Measurements from ENCODE around the gene XPC. TPM values are rescaled to one million over a fixed set of nuclear protein-coding genes. Genes with fewer than 3 reads are reported as not detected.

XPC gene
- total and polyA plus RNA-seq, 2 donors (not counting 3 experiments of a cell fraction or from before 2014, with no cell fraction given) = 11.9 to 36.8 TPM

DNA sequence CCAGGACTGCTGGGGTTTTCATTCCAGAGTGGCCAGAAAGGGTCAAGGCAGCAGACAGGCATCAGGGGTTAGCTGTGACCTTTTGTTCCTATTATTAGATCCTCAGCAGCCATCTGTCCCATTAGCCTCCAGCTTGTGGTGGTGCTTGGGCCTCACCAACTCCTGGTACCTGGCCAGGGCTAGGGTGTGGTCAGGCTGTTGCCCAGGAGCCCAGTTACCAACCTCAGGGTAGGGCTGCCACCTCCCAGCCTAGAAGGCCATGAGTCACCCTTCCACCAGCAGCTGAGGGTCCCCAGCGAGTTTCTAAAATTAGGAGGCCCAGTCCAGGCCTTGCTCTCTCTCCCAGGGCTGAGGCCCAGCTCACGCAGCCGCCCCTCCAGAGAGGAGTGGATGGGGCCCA is 41.4 kb downstream of the XPC start:
- no peak for TF ChIP-seq EZH2 (IDR thresholded peaks at IDR 0.05; ENCODE audit: borderline replicate concordance, low read depth, low read length, severe bottlenecking)
- TF ChIP-seq GATA2 (IDR thresholded peaks at IDR 0.05; ENCODE audit: insufficient read depth, insufficient read length, low read depth, low read length) = no peak
- TF ChIP-seq FOS (IDR thresholded peaks at IDR 0.05; ENCODE audit: borderline replicate concordance, insufficient read depth, low read length) = no peak
- TF ChIP-seq JUN (IDR thresholded peaks at IDR 0.05; ENCODE audit: borderline replicate concordance, insufficient read depth, insufficient read length, low read depth) = no peak
- TF ChIP-seq POLR2AphosphoS5 (IDR thresholded peaks at IDR 0.05; ENCODE audit: insufficient read depth, low read depth, low read length) = no peak
- TF ChIP-seq POLR2A (IDR thresholded peaks at IDR 0.05; ENCODE audit: low read depth, low read length) = no peak
- TF ChIP-seq CTCF (IDR thresholded peaks at IDR 0.05; ENCODE audit: extremely low read depth in 1 of 2, insufficient read depth in 1 of 2, low read depth in 1 of 2, low read length in 2 of 2) = no peak
- TF ChIP-seq, protein P1, sequence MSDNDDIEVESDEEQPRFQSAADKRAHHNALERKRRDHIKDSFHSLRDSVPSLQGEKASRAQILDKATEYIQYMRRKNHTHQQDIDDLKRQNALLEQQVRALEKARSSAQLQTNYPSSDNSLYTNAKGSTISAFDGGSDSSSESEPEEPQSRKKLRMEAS (IDR thresholded peaks at IDR 0.05; ENCODE audit: insufficient read depth, insufficient read length) = no peak
- no peak for TF ChIP-seq MYC (IDR thresholded peaks at IDR 0.05; ENCODE audit: low read depth, low read length)
- no peaks in the 10 kb centered on the region for H4K20me1 ChIP-seq (replicated peaks; ENCODE audit: control insufficient read depth, extremely low read depth, insufficient read depth, low read length)
- intact Hi-C loops (cut with micrococcal nuclease) = no loop called here

More for the DNA sequence above, 41.4 kb downstream of the XPC start:
- no TSS peak for BruUV-seq (replicated peaks)
- H3K36me3 ChIP-seq (ENCODE audit: control insufficient read depth in 2 of 2, extremely low read depth in 1 of 2, insufficient read depth in 2 of 2, low read length in 2 of 2) = peaks cover 5 to 66% of the 10 kb centered on the region in 2 experiments
- H3K79me2 ChIP-seq (ENCODE audit: control insufficient read depth, insufficient read depth, low read length) = no peaks in the 10 kb centered on the region
- H3K4me3 ChIP-seq (replicated peaks in 1 of 3; ENCODE audit: insufficient read depth in 1 of 3, low read depth in 1 of 3, low read length in 3 of 3) = no peak overlapping the region
- ChIA-PET CTCF (no interaction called here), POLR2A (interaction anchor here (1.5 kb wide), 1 partner anchor 12 kb away, joined by 3 read pairs; the partner anchor contains the start of gene TMEM43)
- peaks cover 5% of the 10 kb centered on the region for H3K4me1 ChIP-seq (ENCODE audit: control insufficient read depth, extremely low read depth, insufficient read depth, low read length)
- H3K9ac ChIP-seq (replicated peaks; ENCODE audit: extremely low read depth, insufficient read depth, low read length) = no peak overlapping the region
- H3K9me1 ChIP-seq (replicated peaks; ENCODE audit: control insufficient read depth, extremely low read depth, insufficient read depth, low read length) = no peaks in the 10 kb centered on the region
- DNase-seq (ENCODE audit: low read depth, low spot score) = no peak
- no peaks in the 10 kb centered on the region for H3K9me3 ChIP-seq (replicated peaks; ENCODE audit: control insufficient read depth, insufficient read depth, low read length)
- no peaks in the 10 kb centered on the region for H3K27me3 ChIP-seq (ENCODE audit: control insufficient read depth in 2 of 2, insufficient read depth in 2 of 2, low read length in 2 of 2)
- dilution Hi-C loops (cut with MboI; ENCODE audit: extremely low pct_ligation_motif_present, low sequenced_read_pairs) = no loop called here
- no peak overlapping the region for H3K4me2 ChIP-seq (ENCODE audit: insufficient read depth, low read length)
- no peak for FAIRE-seq
- no peak overlapping the region for H2AFZ ChIP-seq (ENCODE audit: low read depth, low read length)
- no peak overlapping the region for H3K27ac ChIP-seq (ENCODE audit: insufficient read depth, low read depth, low read length)

Measured in endothelial cell of umbilical vein (primary cell).